Embryonic facial prominence (tissue), 1 donor: ENCODE data around the gene MYO1G.
"Not testable (repeated sequence)": the region's sequence is repeated elsewhere in the genome, so short reads cannot be mapped to it uniquely, and the experiment has no call there.

Source experiments
- DNase-seq: peaks from one replicate; pipeline ENCODE4 v3.0.0-alpha.2; 2016; ENCODE audit errors: extremely low spot score

The MYO1G gene

GRCh38 chr7:44999245-45000092, 20.7 kb upstream of the MYO1G start:
- DNase-seq, result peak; percentile 96

GRCh38 chr7:44998153-44998871, 19.5 kb upstream of the MYO1G start:
- no peak for DNase-seq

GRCh38 chr7:44995555-44996493, 17.0 kb upstream of the MYO1G start:
- no peak for DNase-seq

- no peak for DNase-seq
Observed at GRCh38 chr7:44994877-44995554, 16.2 kb upstream of the MYO1G start.

GRCh38 chr7:44992004-44992795, 13.4 kb upstream of the MYO1G start:
- not testable (repeated sequence) for DNase-seq

- DNase-seq, result no peak
Observed at GRCh38 chr7:44990109-44991023, 11.6 kb upstream of the MYO1G start.

GRCh38 chr7:44989132-44989531, 10.3 kb upstream of the MYO1G start:
- DNase-seq, result no peak

- DNase-seq, result no peak
Observed at GRCh38 chr7:44988701-44989100, 9.9 kb upstream of the MYO1G start.

- DNase-seq, result no peak
Observed at GRCh38 chr7:44987996-44988395, 9.2 kb upstream of the MYO1G start.

- no peak for DNase-seq
Observed at GRCh38 chr7:44987457-44987856, 8.6 kb upstream of the MYO1G start.

GRCh38 chr7:44986218-44987053, 7.6 kb upstream of the MYO1G start:
- DNase-seq, result peak; percentile 88

GRCh38 chr7:44985900-44986217, 7.0 kb upstream of the MYO1G start:
- no peak for DNase-seq

- DNase-seq, result no peak
Observed at GRCh38 chr7:44985033-44985695, 6.3 kb upstream of the MYO1G start.

- DNase-seq, result no peak
Observed at GRCh38 chr7:44984478-44984758, 5.6 kb upstream of the MYO1G start.

GRCh38 chr7:44983742-44984477, 5.1 kb upstream of the MYO1G start:
- no peak for DNase-seq

GRCh38 chr7:44982970-44983369, 4.2 kb upstream of the MYO1G start:
- DNase-seq, result no peak

- DNase-seq, result no peak
Observed at GRCh38 chr7:44982535-44982923, 3.7 kb upstream of the MYO1G start.
